Activated CD4-positive, alpha-beta T cell treated with anti-CD3 and anti-CD28 coated beads, Interleukin-10, Interleukin-2, amounts not matched to agents 100 ng/mL and 50 ng/mL, durations not matched to agents 16 hours and 8 hours (primary cell): Measurements from ENCODE around the gene MYL10.
"Not testable (repeated sequence)": the region's sequence is repeated elsewhere in the genome, so short reads cannot be mapped to it uniquely, and the experiment has no call there.

Experiments
- DNase-seq: peaks from one replicate; pipeline ENCODE4 v3.0.0-alpha.2; 2020

MYL10 gene

DNA sequence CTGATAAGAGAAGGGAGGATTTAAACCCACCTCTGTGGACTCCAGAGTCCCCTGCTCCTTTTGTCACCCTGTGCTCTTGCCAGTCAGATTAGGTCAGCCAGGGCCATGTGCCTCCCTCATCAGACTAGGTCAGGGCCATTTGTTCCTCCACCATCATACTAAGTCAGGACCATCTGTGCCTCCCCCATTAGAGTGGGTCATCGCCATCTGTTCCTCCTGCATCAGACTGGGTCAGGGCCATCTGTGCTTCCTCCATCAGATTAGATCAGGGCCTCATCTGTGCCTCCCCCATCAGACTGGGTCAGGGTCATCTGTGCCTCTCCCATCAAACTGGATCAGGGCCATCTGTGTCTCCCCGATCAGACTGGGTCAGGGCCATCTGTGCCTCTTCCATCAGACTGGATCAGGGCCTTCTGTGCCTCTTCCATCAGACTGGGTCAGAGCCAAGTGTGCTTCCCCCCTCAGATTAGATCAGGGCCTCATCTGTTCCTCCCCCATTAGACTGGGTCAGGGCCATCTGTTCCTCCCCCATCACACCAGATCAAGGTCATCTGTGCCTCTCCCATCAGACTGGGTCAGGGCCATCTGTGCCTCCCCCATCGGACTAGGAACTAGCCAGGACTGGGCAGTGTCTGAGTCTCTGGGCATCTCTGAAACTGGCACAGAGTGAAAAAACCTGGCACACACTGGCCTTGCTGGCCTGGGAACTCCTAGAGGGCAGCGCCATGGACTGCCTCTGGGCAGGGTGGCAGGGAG lies 11.5 kb downstream of the MYL10 start:
- no peak for DNase-seq

DNA sequence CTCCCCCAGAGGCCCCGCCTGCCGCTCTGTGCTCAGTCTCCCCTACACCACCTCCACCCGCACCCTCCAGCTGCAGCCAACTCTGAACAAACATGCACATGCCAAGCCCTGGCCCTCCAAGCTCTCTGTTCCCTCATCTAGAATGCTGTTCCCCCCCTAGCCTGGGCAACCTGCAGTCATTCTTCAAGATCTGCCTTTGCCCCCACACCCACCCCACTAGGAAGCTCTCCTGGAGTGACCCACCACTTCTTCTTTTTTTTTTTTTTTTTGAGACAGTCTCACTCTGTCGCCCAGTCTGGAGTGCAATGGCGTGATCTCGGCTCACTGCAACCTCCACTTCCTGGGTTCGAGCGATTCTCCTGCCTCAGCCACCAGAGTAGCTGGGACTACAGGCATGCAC lies 13.7 kb downstream of the MYL10 start:
- no peak for DNase-seq

DNA sequence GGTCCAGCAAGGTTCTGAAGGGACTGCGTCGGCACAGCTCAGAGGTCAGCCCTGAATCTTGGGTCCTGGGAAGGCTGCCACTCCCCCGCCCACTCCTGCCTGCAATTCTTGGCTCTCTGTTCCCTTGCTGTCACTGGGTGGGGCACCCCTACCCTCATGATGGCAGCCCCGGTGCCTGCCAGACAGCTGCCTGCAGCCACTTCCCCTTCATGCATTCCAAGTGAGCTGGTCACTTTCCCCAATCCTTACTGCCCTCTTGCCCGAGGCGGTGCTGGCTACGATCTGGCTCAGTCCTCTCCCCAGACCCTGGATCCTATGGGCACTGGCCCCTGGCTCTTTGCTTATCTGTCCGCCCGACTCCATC lies 14.2 kb downstream of the MYL10 start:
- no peak for DNase-seq

DNA sequence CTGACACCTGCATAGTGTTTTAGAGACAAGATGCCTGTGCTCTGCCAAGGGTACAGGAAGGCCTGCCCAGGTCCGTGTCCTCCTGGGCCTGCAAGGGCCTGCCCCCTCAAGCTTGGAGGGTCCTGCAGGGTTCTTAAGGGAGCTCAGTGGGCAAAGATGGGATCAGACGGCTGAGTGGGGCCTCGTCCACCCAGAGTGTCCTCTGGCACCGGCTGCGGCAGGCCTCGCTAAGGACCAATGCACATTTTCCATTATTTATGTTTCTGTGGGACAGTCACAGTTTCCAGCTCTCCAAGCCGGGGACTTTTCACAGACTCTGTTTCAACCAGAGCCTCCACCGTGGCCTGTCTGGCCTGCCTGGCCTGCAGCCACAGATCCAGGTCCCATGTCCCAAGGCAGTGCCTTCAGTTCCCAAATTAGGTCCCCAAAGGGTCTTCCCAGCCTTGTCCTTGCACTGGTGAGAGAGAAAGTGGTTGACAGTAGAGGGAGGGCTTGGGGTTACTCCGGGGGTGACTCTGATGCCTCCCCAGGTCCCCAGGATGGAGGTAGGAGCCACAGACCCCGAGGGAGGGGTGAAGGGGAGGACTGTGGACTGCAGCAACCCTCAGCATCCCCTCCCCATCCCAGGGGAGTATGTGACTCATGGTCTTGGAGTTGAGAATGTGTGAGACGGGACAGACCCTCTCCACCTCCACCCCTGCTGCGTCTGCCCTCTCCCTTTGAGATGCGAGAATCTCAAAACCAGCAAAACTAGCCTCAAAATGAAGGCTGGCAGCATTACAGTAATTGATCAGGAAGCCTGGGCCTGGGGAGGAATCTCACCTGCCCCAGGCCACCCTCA lies 14.8 kb downstream of the MYL10 start:
- no peak for DNase-seq

DNA sequence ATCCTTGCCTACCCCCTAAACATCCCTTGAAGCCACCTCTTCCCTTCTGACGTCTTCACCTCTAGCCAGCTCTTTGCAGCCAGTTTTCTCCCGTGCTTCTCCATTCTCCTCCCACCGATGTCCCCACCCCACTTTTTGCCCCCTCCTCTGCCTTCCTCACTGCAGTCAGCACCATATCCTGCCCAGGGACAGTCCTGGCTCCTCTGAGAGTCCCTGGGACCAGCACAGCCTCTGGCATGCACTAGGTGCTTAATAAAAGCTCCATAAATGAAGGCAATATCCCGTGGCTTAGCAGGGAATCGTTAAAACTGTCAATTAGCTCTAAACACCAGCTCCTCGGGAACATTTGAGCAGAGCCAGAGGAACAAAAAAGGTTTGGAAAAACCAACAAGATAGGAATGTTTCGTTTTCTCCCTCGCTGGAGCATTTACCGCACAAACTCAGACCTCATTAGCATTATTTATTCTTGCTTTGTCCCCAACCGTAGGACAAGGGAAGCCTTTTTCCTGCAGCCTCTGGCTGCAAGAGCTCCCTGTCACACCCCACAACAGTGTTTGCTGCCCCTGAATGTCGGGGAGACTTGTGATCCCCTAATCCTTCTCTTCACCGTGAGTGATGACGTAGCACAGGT lies 16.1 kb downstream of the MYL10 start:
- DNase-seq = no peak

DNA sequence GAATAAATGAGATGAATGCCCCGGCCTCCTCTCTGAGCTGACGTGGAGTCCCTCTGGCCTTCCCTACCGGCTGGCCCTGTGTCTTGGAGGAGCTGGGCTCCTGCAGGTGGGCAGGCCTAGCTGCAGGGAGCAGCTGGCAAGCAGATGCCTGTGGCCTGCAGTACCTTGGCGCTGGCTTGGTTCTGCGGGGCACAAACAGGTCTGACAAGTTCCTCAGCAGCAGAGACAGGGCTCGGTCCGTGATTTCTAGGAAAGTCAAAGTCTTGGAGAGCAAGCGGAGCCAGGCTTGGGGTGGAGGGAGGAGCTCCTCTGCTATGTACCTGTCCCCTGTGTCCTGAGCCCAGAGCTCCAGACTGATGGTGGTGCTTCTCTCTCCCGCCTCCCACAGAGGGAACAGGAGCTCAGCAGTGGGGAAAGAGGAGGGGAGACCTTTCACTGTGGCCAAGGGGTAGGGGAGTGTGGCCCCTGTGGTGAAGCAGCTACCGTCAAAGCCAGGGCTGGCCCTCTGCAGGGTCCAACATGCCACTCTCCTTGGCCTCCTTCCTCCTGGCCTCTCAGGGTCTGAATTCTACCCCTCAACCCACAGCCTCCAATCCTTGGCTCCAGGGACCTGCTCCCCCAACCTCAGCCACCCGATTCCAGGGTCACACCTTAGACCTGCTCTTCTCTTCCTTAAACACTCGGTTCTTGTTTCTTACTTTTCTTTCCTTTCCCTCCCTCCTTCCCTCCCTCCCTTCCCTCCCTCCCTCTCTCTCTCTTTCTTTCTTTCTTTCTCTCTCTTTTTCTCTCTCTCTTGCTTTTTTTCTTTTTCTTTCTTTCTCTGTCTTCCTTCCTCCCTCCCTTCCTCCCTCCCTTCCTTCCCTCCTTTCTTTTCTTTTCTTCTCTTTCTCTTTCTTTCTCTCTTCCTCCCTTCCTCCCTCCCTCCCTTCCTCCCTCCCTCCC lies 20.1 kb downstream of the MYL10 start:
- DNase-seq = no peak

DNA sequence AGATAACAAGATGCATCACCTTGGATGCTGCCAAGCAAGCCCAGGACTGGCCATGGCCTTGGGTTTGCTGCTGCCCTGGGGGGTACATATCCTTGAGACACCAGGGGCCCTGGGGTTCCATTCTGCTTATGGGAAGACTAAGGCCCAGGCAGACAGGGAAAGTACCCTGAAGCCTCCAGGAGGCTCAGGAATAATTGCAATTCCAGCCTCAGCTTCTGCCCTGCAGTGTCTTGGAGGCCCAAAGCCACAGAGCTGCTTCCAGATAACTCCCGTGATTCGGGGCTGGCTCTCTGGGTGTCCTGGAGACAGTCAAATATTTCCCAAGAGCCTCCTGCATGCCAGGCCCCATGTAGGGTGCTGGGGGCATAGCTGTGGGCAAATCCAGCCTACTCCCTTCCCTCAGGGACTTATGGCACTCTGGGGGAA lies 22.6 kb downstream of the MYL10 start:
- no peak for DNase-seq

DNA sequence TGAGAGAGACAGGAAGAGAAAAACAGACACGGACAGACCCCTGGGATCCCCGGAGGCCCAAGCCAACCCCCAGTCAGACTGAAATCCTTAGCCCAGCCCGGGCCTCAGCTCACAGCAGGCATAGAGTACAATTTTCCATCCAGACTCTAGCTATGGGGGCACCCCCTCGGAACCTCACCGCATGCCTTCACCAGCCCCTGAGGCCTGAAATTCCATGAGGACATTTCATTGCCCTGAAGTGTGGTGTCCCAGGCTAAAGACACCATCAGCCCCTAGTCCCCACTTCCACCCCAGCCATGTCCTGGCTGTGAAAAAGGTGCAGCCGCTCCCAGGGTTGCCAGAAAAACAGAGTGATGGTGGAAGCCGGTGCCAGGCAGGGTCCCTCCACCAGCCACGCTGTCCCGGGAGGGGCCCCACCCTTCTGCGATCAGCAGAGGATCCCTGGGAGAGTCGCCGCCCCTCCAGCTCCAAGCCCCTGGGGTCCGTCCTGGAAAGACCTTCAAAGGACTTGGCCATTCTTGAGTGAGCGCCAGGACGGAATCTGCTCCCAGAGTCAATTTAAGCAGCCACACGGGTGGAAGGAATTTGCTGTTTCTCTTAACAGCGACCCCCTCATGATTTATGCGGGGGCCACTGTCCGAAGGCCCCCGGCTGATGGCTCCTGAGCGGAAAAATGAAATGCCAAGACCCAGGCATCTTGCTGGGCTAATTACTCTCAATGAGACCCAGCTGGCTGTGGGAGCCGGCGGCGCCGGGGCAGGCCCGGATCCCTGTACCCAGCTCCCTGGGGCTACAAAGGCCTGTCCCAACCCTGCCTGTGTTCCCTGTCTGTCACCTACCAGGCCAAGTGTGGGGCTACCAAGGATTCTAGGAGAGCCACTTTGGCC lies 23.2 kb downstream of the MYL10 start:
- no peak for DNase-seq

DNA sequence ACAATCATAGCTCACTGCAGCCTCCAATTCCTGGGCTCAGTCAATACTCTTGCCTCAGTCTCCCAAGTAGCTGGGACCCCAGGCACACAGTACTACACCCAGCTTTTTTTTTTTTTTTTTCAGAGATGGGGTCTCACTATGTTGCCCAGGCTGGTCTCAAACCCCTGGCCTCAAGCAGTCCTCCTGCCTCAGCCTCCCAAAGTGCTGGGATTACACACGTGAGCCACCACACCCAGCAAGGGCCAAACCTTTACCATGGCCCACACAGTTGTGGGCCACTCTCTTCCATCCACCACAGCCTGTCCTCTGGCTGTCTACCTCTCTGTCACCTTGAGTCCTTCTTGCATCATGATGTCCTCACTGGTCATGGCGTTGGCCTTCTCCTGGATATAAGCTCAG lies 24.2 kb downstream of the MYL10 start:
- DNase-seq = not testable (repeated sequence)

DNA sequence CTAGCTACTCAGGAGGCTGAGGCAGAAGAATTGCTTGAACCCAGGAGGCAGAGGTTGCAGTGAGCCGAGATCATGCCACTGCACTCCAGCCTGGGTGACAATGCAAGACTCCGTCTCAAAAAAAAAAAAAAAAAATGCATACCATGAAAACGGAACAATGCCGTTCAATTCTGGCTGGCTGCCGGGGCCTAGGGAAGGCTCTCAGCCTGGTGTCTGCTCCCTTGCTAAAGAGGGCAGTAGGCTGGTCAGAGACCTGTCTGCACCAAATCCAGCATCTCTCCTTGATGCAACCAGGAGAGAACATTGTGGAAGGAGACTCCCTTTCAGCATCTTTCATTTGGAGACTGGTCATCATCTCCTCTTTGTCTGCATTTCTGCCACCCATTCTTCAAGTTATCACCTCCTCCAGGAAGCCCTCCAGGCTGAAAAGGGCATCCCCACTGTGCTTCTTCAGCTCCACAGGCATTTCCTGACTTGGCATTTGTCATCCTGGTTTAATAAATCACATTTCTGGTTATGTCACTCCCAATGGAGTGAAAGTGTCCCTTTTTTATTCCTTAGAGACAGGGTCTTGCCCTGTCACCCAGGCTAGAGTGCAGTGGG lies 24.7 kb downstream of the MYL10 start:
- DNase-seq = no peak

DNA sequence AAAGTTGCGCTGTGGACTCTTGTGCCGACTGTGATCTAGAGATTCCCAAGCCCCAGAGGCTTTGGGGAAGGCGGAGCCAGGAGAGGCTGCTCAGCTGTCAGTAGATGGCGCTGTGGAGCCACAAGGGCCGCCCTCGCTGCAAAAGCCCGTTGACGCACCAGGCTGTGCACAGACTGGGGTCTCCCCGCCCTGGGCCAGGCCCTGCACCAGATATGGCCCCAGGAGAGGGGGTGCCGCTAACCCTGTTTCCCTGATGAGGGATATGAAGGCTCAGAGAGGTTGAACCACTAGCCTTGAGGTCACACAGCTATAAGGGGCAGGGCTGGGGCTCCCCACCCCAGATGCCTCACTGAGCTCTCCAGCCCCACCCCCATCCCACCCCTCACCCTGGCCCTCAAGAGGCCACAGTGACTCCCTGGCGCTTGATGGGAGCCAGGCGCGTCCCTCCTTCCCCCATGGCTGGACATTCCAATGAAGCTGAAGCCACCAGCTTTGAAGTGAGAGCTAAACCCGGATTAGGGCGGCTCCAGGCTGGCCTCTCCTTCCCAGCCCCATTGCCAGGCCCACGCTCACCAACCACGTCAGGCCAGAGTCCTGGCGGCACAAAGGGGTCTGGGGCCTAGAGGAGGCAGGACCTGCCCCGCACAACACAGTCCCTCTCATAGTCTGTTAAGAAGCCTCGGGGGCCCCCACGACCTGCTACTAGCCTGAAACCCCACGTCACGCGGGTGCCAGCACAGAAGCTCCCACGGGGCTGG lies 26.4 kb downstream of the MYL10 start:
- DNase-seq = peak; percentile 76

DNA sequence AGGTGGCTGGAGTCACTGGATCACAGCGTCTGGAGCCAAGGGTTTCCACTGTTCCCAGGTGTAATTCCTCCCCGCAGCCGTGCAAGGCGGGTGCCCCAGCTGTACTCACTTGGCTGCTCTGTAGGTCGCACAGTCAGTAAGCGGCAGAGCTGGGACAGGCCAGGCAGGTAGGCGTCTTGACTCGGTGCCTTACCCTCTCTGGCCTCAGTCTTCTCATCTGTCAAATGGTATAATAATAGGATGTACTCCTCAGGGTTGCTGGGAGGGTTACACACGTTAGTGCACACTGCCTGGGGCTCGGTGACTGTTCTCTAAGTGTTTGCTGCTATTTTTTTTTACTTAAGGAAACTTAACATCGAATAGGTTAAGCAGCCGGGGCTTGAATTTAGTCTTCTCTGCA lies 27.0 kb downstream of the MYL10 start:
- DNase-seq = no peak

DNA sequence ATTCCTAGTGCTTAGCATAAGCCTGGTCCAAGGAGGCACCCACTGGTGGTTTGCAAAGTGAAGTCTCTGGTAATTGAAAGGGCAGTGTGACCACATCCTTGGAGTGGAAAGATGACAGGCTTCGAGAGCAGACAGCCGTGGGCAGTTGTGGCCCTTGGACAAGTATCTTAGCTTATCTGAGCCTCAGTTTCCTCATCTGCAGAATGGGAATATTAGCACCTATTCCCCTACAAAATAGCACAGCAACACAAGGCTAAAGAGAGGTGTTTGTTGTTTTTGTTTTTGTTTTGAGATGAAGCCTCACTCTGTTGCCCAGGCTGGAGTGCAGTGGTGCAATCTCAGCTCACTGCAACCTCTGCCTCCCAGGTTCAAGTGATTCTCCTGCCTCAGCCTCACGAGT lies 29.3 kb downstream of the MYL10 start:
- DNase-seq = no peak

DNA sequence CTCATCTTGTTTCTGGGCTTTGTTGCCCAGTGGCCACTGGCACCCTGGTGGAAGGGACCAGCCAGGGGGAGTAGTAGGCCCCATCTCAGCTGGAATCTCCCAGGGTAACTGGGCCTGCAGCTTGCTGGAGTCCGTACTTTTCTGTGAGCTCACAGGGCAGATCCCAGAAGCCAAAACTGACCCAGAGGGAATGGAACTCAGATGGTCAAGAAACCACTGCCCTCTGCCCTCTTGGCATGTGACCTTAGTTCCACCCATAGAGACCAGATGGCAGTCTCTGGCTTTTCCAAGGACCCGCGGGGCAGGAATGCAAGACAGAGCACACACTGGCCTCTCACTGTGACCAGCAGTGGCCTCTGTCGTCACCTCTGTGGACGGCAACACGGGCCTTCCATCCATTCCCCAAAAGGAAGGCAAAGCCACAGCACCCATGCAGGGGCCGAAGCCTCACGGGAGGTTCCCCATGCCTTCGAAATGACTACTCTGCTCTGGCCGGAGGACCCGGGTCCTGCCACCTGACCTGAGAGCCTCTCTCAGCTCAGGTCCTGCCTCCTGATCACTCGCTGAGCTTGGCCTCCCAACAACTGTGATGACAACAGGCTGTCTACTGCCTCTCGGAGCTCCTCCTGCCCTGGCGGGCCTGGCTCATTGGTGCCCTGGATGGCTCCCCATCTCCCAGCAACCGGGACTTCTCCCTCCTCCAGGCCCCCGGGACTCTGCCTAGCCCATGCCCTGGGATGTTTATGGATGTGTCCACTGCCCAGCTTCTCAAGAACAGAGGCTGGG lies 29.9 kb downstream of the MYL10 start:
- DNase-seq = no peak

DNA sequence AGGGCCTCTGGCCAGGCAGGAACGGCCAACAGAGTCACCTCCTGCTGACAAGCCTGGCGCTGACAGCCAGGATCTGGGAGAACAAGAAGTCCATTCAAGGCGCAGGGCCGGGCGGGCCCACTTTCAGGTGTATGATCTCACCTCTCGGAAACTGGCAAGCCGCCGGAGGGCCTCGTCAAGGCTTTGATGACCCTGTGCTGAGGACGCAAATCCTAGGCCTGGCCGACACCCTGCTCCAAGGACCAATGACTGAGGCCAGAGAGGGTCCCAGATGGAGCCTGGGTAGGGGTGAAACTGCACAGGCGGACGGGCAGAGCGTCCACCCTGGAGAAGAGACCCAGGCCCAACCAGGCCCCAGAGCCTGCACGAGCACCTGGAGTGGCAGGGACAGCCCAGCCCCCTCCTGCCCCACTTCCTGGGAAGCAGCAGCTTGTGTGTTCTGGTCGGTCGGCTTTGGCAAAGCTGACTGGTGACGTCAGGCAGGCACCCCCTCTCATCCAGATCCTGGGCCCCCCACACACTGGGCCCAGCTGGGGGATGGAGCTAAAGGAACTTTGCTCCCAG lies 30.6 kb downstream of the MYL10 start:
- no peak for DNase-seq

DNA sequence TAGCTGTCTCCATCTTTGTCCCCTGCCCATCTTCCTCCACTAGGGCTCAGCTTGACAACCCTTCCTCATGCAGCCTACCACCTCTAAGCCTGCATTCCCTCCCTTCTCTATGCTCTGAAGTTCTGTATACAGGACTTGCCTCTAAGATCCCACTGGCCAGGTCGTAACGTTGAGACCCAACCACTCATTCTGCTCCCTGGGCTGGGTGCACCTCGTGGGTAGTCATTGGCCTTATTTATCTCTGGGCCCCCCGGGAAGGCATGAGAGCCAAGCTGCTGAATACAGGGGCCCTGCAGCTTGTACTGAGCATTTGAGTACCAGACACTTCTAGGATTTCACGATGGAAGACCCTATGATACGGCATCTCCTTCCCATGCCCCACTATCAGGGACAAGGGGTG lies 31.2 kb downstream of the MYL10 start:
- no peak for DNase-seq

DNA sequence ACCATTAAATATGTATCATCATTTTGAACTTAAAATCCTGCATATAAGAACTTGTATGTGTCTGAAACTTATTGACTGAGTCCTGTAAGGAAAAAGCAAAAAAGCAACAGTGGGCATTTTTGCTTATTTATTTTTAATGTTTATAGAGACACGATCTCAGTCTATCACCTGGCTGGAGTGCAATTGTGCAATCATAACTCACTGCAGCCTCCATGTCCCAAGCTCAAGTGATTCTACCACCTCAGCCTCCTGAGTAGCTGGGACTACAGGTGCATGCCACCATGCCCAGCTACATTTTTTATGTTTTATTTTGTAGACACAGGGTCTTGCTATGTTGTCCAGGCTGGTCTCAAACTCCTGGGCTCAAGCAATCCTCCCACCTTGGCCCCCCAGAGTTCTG lies 32.2 kb downstream of the MYL10 start:
- no peak for DNase-seq

DNA sequence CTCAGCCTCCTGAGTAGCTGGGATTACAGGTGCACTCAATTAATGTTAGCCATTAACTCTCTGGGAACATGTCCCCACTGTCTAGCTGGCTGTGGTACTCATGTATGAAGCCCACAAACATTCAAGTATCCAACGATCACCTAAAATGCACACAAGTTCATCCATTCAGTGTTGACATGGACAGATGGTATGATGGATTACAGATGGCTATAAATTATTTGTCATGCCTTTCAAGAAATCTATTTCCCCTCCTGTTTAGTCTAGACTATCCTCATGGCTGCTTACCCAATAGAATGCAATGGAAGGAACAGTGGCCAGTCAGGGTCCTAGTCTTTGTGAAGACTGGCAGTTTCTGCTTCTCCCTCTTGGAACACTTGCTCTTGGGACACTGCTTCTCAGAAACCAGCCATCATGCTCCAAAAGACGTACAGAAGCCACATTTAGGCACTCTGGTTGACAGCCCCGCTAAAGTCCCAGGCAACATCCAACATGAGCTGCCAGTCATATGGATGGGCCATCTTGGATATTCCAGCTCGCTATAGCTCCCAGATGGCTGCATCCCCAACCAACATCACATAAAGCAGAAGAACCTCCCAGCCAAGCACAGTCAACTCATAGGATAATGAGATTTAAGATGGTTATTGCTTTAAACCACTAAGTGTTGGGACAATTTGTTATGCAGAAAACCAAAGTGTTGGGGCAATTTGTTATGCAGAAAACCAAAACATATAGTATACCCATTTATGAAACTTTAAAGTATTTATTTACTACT lies 33.1 kb downstream of the MYL10 start:
- DNase-seq = no peak

DNA sequence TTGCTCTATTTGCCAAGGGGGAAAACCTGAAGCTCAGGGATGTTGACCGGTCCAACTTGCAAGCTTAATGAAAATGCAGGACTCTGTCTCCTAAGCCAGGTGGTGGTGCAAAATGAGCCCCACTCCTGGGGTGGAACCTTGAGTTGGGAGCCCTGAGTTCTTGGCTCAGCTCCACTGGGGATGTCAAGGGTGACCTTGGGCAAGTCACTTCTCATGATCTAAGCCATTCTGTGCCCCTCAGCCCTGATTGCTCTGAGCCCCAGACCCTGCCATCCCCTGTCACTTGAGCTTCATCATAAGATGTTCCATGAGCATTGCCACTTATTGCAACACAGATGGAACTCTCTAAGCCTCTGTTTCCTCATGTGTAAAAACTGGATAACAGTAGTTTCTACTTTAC lies 33.9 kb downstream of the MYL10 start:
- DNase-seq = no peak
